Measurements from ENCODE around the gene NGEF. TPM values are rescaled to one million over a fixed set of nuclear protein-coding genes. Genes with fewer than 3 reads are reported as not detected.

NGEF gene
- total and polyA plus RNA-seq, 10 of the 15 experiments (the other 5 are each of a cell fraction or from before 2014, with no cell fraction given) = 0.12 TPM; not detected in 9

GRCh38 chr2:232997749-232998665, 15.0 kb downstream of the NGEF start:
- Histone ChIP-seq H3K4me3 (no peak overlapping the region), H4K20me1 (ENCODE audit: control insufficient read depth, insufficient read depth) (no peaks in the 10 kb centered on the region), H2AFZ (ENCODE audit: control insufficient read depth, low read depth, low read length) (no peak overlapping the region), H3K4me2 (ENCODE audit: control insufficient read depth, insufficient read depth) (no peak overlapping the region), H3K36me3 (ENCODE audit: control insufficient read depth in 2 of 2, insufficient read depth in 2 of 2, low read length in 1 of 2) (no peaks in the 10 kb centered on the region), H3K79me2 (ENCODE audit: control insufficient read depth, insufficient read depth, low read length) (no peaks in the 10 kb centered on the region), H3K27ac (ENCODE audit: control insufficient read depth, insufficient read depth) (no peak overlapping the region), H3K9ac (ENCODE audit: control insufficient read depth, insufficient read depth, low read length) (no peak overlapping the region), H3K4me1 (ENCODE audit: control insufficient read depth, insufficient read depth, low read length) (no peaks in the 10 kb centered on the region), H3K27me3 (replicated peaks in 1 of 2; ENCODE audit: control insufficient read depth in 2 of 2, insufficient read depth in 2 of 2, low read length in 1 of 2) (no peaks in the 10 kb centered on the region; a peak in 1 of 4 replicates), H3K9me3 (replicated peaks; ENCODE audit: control insufficient read depth, insufficient read depth, low read length) (no peaks in the 10 kb centered on the region)
- no peak for FAIRE-seq
- DNase-seq (ENCODE audit: low read depth, low spot score) = no peak
- ChIA-PET CTCF (interaction anchor here (1.3 kb wide), 1 partner anchor 56 kb away, joined by 3 read pairs; no protein-coding TSS in a partner anchor), SMC1A (ENCODE audit: uncharacterized antibody, unreplicated experiment) (no interaction called here), RAD21 (ENCODE audit: unreplicated experiment) (no interaction called here), POLR2A (interaction anchor here (1.0 kb wide), 1 partner anchor 52 kb away, joined by 3 read pairs; no protein-coding TSS in a partner anchor)
- no TSS peak for BruUV-seq (replicated peaks)
- TF ChIP-seq RELA (IDR thresholded peaks at IDR 0.05; ENCODE audit: borderline replicate concordance, partially characterized antibody) = no peak
- TF ChIP-seq HDGF (IDR thresholded peaks at IDR 0.05) = no peak
- no peak for TF ChIP-seq PKNOX1 (IDR thresholded peaks at IDR 0.05)
- TF ChIP-seq PML (IDR thresholded peaks at IDR 0.05; ENCODE audit: low read length) = no peak
- no peak for TF ChIP-seq RCOR1 (conservative IDR thresholded peaks at IDR 0.05; ENCODE audit: low read depth, low read length)
- no peak for ATAC-seq
- in situ Hi-C loops (cut with MboI) (no loop called here), intact Hi-C loops (cut with micrococcal nuclease; ENCODE audit: unreplicated experiment) (no loop called here)
- WGBS (ENCODE audit: insufficient coverage, insufficient replicate concordance, low lambda C conversion rate, missing lambda C conversion rate) = 43% methylated on average over 18 of the region's 18 CpGs

GRCh38 chr2:232994446-232994845, 18.6 kb downstream of the NGEF start:
- no peaks in the 10 kb centered on the region for H3K4me1 ChIP-seq (ENCODE audit: control insufficient read depth, insufficient read depth, low read length)
- FAIRE-seq = no peak
- H4K20me1 ChIP-seq (ENCODE audit: control insufficient read depth, insufficient read depth) = no peaks in the 10 kb centered on the region
- 88% methylated on average over 5 of the region's 5 CpGs for WGBS (ENCODE audit: insufficient coverage, insufficient replicate concordance, low lambda C conversion rate, missing lambda C conversion rate)
- H3K27ac ChIP-seq (ENCODE audit: control insufficient read depth, insufficient read depth) = no peak overlapping the region
- BruUV-seq (replicated peaks) = no TSS peak
- H3K9me3 ChIP-seq (replicated peaks; ENCODE audit: control insufficient read depth, insufficient read depth, low read length) = no peaks in the 10 kb centered on the region
- ChIA-PET RAD21 (ENCODE audit: unreplicated experiment) (no interaction called here), POLR2A (no interaction called here), CTCF (no interaction called here), SMC1A (ENCODE audit: uncharacterized antibody, unreplicated experiment) (interaction anchor here (0.6 kb wide), 1 partner anchor 15 kb away, joined by 3 read pairs; no protein-coding TSS in a partner anchor)
- no peaks in the 10 kb centered on the region for H3K36me3 ChIP-seq (ENCODE audit: control insufficient read depth in 2 of 2, insufficient read depth in 2 of 2, low read length in 1 of 2)
- H3K4me2 ChIP-seq (ENCODE audit: control insufficient read depth, insufficient read depth) = no peak overlapping the region
- H2AFZ ChIP-seq (ENCODE audit: control insufficient read depth, low read depth, low read length) = no peak overlapping the region
- no peaks in the 10 kb centered on the region for H3K79me2 ChIP-seq (ENCODE audit: control insufficient read depth, insufficient read depth, low read length)
- H3K4me3 ChIP-seq = no peak overlapping the region
- intact Hi-C loops (cut with micrococcal nuclease; ENCODE audit: unreplicated experiment) (no loop called here), in situ Hi-C loops (cut with MboI) (no loop called here)
- DNase-seq (ENCODE audit: low read depth, low spot score) = no peak
- no peak overlapping the region for H3K9ac ChIP-seq (ENCODE audit: control insufficient read depth, insufficient read depth, low read length)
- no peaks in the 10 kb centered on the region; a peak in 1 of 4 replicates for H3K27me3 ChIP-seq (replicated peaks in 1 of 2; ENCODE audit: control insufficient read depth in 2 of 2, insufficient read depth in 2 of 2, low read length in 1 of 2)
- ATAC-seq = no peak
- no peak for TF ChIP-seq CUX1 (IDR thresholded peaks at IDR 0.05; ENCODE audit: insufficient replicate concordance, low read depth, low read length)
- TF ChIP-seq JUNB (IDR thresholded peaks at IDR 0.05) = no peak
